ENCODE data around the gene TRIL.

- no peak for TF ChIP-seq CTCF (IDR thresholded peaks at IDR 0.05)
- TF ChIP-seq POLR2A (IDR thresholded peaks at IDR 0.05): no peak
Observed at GRCh38 chr7:29003703-29004102, 45.6 kb upstream of the TRIL start.
